Lower leg skin (tissue), 4 donors: ENCODE results near the gene GABRR3. TPM values are rescaled to one million over a fixed set of nuclear protein-coding genes. Genes with fewer than 3 reads are reported as not detected.

Experiments
- DNase-seq, 2 donors: peaks; one replicate each; pipeline ENCODE4 v3.0.0-alpha.2; 2019; ENCODE audit warnings: low spot score in 2 of 2
- H3K4me3 ChIP-seq: fragments of 200-600 bp; sonication (generic); 2 replicates; pipeline ENCODE4 v1.5.1; 2017; ENCODE audit warnings: mild to moderate bottlenecking, low read depth; ENCODE audit not compliant: poor library complexity, severe bottlenecking
- POLR2A ChIP-seq, 2 donors: fragments of 450-650 bp; IDR thresholded peaks; one replicate each; pipeline ENCODE4 v1.6.1; 2016 to 2017; ENCODE audit warnings: antibody characterized with exemption in 2 of 2, mild to moderate bottlenecking in 1 of 2, moderate library complexity in 1 of 2
- WGBS, 2 donors: methylation state at CpG; one replicate each; pipeline ENCODE4 v1.1.5; 2018; 5-methylcytosine and 5-hydroxymethylcytosine counted together
- intact Hi-C: fragments of 100-400 bp; cut with DNase I; formaldehyde crosslinking; loops from one replicate; pipeline ENCODE4 v1.15.0; 2023; ENCODE audit warnings: low total_unique reads
- total RNA-seq, 4 donors: library from RNA; depleted of rRNA; stranded (reverse); fragments of >200 nt; gene quantifications; one replicate each; pipeline ENCODE4 v1.1.0, GENCODE V29; 2016
- TF ChIP-seq, protein P1 (sequence below), 3 donors: fragments of 450-650 bp; IDR thresholded peaks; one replicate each; pipeline ENCODE4 v1.5.1; 2016; ENCODE audit warnings: antibody characterized with exemption in 3 of 3, mild to moderate bottlenecking in 3 of 3, moderate library complexity in 2 of 3

GABRR3 gene
- total RNA-seq, 4 donors from 2014 or later: not detected

DNA sequence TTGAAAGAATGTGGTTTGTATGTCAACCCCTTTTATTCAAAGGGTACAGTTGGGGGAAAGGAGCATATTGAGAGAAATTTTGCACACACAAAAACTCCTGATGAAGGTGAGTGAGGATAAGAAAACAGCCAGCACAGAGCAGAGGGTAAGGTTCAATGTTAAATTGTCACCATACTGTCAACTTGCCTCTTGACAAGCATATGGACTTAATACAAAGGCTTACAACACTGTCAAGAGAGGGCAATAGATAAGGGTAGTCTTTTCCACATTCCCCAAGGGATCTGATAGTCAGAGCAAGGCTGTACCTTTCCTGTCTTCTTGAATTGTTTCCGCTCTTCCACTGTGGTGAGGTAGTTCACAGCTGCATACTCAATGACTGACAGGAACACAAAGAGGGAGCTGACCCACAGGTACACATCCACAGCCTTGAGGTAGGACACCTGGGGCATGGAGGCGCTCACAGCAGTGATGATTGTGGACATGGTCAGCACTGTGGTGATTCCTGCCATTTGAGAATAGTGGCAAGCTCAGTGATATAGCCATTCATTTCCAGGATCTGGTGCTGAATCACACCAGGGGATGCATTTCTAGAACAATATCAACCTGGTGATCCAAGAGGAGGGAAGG is 42.5 kb downstream of the GABRR3 start:
- 98 to 100% methylated on average over 2 of the region's 2 CpGs for WGBS, 2 donors
- intact Hi-C loops: no loop called here
- no peak for TF ChIP-seq POLR2A (IDR thresholded peaks at IDR 0.05)
- TF ChIP-seq, protein P1, sequence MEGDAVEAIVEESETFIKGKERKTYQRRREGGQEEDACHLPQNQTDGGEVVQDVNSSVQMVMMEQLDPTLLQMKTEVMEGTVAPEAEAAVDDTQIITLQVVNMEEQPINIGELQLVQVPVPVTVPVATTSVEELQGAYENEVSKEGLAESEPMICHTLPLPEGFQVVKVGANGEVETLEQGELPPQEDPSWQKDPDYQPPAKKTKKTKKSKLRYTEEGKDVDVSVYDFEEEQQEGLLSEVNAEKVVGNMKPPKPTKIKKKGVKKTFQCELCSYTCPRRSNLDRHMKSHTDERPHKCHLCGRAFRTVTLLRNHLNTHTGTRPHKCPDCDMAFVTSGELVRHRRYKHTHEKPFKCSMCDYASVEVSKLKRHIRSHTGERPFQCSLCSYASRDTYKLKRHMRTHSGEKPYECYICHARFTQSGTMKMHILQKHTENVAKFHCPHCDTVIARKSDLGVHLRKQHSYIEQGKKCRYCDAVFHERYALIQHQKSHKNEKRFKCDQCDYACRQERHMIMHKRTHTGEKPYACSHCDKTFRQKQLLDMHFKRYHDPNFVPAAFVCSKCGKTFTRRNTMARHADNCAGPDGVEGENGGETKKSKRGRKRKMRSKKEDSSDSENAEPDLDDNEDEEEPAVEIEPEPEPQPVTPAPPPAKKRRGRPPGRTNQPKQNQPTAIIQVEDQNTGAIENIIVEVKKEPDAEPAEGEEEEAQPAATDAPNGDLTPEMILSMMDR (IDR thresholded peaks at IDR 0.05): no peak
- H3K4me3 ChIP-seq: no peak overlapping the region
- no peak for DNase-seq

DNA sequence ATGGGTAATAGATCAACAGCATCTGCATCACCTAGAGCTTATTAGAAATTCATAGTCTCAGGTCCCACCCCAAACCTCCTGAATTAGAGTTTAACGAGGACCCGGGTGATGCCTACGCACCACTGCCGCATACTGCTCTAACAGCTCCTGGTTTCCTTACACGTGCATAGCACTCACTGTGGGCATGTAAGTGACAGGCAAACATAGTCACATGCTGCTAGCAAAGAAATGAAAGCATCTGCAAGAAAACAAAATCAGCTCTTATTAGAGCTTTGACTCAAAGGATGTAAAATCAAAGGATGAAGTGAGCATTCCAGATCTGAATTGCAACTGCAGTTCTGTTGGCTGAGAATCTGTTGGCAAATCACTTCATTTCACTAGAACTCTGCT is 43.8 kb downstream of the GABRR3 start:
- no peak overlapping the region for H3K4me3 ChIP-seq
- intact Hi-C loops: no loop called here
- TF ChIP-seq, protein P1 (IDR thresholded peaks at IDR 0.05): no peak
- TF ChIP-seq POLR2A (IDR thresholded peaks at IDR 0.05): no peak
- 53 to 61% methylated on average over 5 of the region's 5 CpGs for WGBS, 2 donors
- no peak for DNase-seq

DNA sequence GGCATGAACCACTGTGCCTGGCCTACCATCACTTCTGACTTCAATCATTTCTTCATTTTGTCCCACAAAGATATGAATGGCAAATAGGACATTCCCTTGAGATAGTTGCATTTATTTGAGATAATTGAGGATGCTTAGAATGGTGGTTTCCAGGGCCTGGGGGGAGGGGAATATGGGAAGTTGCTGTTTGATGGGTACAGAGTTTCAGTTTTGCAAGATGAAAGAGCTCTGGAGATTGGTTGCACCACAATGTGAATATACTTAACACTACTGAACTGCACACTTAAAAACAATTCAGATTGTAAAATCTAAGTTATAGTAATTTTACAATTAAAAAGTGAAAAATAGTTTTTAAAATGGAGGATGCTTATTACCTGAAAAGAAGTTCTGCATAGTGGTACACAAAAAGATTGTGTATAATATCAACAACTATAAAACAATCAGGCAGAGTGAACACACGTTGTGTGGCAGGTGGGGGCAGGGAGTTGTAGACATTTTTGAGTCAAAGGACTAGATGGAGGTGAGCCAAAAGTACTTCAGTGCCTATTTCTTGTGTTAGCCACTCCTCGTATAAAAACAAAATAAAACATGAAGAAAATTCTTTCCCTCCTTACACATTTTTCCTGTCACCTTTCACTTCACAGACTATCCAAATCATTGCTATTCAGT is 44.4 kb downstream of the GABRR3 start:
- intact Hi-C loops: no loop called here
- H3K4me3 ChIP-seq: no peak overlapping the region
- WGBS, 2 donors: 40% methylated on average over 2 of the region's 2 CpGs
- no peak for DNase-seq
- no peak for TF ChIP-seq POLR2A (IDR thresholded peaks at IDR 0.05)
- TF ChIP-seq, protein P1 (IDR thresholded peaks at IDR 0.05): no peak

DNA sequence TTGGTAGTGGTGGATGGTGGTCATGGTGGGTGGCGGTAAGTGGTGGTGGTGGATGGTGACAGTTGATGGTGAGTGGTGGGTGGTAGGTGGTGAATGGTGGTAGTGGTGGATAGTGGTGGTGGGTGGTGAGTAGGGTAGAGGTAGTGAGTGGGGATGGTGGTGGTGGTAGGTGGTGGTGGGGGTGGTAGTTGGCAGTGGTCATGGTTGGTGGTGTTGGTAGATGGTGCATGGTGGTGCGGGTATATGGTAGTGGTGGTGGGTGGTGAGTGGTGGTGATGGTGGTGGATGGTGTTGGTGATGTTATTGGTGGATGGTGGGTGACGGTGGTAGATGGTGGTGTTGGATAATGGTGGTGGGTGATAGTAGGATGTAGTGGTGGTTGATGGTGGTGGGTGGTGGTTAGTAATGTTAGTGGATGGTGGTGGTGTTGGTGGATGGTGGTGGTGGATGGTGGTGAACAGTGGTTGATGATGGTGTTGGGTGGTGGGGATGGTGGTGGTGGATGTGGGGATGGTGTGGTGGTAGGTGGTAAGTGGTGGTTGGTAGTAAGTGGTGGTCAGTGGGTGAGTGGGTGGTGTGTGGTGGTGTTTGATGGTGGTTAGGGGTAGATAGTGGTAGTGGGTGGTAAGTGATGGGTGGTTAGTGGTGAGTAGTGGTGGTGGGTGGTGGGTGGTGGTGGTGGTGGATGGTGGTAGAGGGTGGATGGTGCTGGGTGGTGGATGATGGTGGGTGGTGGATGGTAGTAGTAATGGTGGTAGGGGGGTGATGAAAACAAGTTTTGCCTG is 46.1 kb downstream of the GABRR3 start:
- intact Hi-C loops: no loop called here
- H3K4me3 ChIP-seq: no peak overlapping the region
- WGBS, 2 donors: 98 to 100% methylated on average over 3 of the region's 3 CpGs
- TF ChIP-seq, protein P1 (IDR thresholded peaks at IDR 0.05): no peak
- no peak for TF ChIP-seq POLR2A (IDR thresholded peaks at IDR 0.05)
- no peak for DNase-seq

DNA sequence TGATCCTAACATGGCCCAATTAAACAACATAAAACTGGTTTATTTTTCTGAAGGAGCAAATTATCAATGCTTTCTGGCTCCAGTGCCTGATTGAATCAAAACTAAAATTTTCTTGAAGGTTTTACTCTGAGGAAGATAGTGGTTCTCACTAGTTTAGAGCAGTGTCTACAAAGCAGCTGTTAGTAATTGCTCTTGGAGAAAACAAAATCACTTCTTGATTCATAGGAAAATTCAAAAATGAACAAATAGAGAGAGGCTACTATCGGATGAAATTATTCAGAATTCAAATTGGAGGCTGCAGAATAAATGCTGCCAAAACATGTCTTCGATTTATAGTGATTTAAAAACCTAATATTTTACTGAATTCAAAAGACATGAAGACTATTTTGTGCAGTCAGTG is 47.8 kb downstream of the GABRR3 start:
- 69 to 76% methylated on average over 2 of the region's 2 CpGs for WGBS, 2 donors
- intact Hi-C loops: no loop called here
- DNase-seq: no peak
- TF ChIP-seq, protein P1 (IDR thresholded peaks at IDR 0.05): no peak
- TF ChIP-seq POLR2A (IDR thresholded peaks at IDR 0.05): no peak
- H3K4me3 ChIP-seq: no peak overlapping the region
